Measurements from ENCODE around the gene KIF14. TPM values are rescaled to one million over a fixed set of nuclear protein-coding genes. Genes with fewer than 3 reads are reported as not detected.

KIF14 gene
- polyA plus RNA-seq, 3 donors, result 0.03 to 0.18 (median 0.05) TPM

GRCh38 chr1:200619894-200620272 is 668 bp downstream of the KIF14 start:
- H3K9me3 Mint-ChIP-seq, result peaks cover 0 to 2% (median 0%) of the 10 kb centered on the region in 7 donors

GRCh38 chr1:200610846-200611245 is 9.7 kb downstream of the KIF14 start:
- Mint-ChIP-seq H3K27ac (peak overlapping the region in 3 of 7 donors; percentile 0 to 39 (median 2)), H3K4me3 (no peak overlapping the region), H3K4me1 (peaks cover 13% of the 10 kb centered on the region), H3K36me3 (peaks cover 32 to 71% of the 10 kb centered on the region in 2 donors), H3K27me3 (ENCODE audit: low read depth in 3 of 3) (no peaks in the 10 kb centered on the region), H3K9me3 (no peaks in the 10 kb centered on the region)
- DNase-seq, result no peak
- H3K9me3 ChIP-seq (replicated peaks in 1 of 2; ENCODE audit: control insufficient read depth in 1 of 2, insufficient read depth in 1 of 2, low read length in 2 of 2), result no peaks in the 10 kb centered on the region
- H3K4me1 ChIP-seq (ENCODE audit: control insufficient read depth in 1 of 2, insufficient read depth in 2 of 2, low read length in 2 of 2), result peaks cover 0 to 4% of the 10 kb centered on the region in 2 donors
- no peak overlapping the region for H3K9ac ChIP-seq (ENCODE audit: insufficient read depth, low read length, poor library complexity, severe bottlenecking)
- peaks cover 11% of the 10 kb centered on the region for H3K79me2 ChIP-seq (ENCODE audit: insufficient read depth, low read length)
- intact Hi-C loops (cut with micrococcal nuclease), result no loop called here
- no peak overlapping the region for H3K4me2 ChIP-seq (replicated peaks; ENCODE audit: extremely low read depth, low read length, poor library complexity, severe bottlenecking)
- H3K27ac ChIP-seq (ENCODE audit: low read depth in 1 of 2, low read length in 2 of 2), result peak overlapping the region in 1 of 2 donors; percentile 24
- TF ChIP-seq CTCF (IDR thresholded peaks at IDR 0.05), result no peak
- WGBS (ENCODE audit: insufficient coverage), result no CpG with 5 or more reads among the region's 2 CpGs
- no peaks in the 10 kb centered on the region for H4K20me1 ChIP-seq (ENCODE audit: insufficient read depth, low read length)
- no peaks in the 10 kb centered on the region for H3K27me3 ChIP-seq (ENCODE audit: control insufficient read depth in 2 of 2, insufficient read depth in 2 of 2, low read length in 2 of 2)
- no peak overlapping the region for H3K4me3 ChIP-seq (replicated peaks in 1 of 3; ENCODE audit: low read depth in 2 of 3, low read length in 3 of 3)
- H3K36me3 ChIP-seq (replicated peaks in 1 of 2; ENCODE audit: control insufficient read depth in 1 of 2, insufficient read depth in 2 of 2, low read length in 2 of 2), result peaks cover 46 to 80% of the 10 kb centered on the region in 2 donors
- peak overlapping the region; percentile 43 for H2AFZ ChIP-seq (ENCODE audit: insufficient read depth, low read depth, low read length, poor library complexity, severe bottlenecking)

More at GRCh38 chr1:200619894-200620272, 668 bp downstream of the KIF14 start:
- Histone ChIP-seq H2AFZ (ENCODE audit: insufficient read depth, low read depth, low read length, poor library complexity, severe bottlenecking) (peak overlapping the region; percentile 94), H3K79me2 (ENCODE audit: insufficient read depth, low read length) (peaks cover 51% of the 10 kb centered on the region), H3K9ac (ENCODE audit: insufficient read depth, low read length, poor library complexity, severe bottlenecking) (peak overlapping the region; percentile 78), H3K27me3 (ENCODE audit: control insufficient read depth in 2 of 2, insufficient read depth in 2 of 2, low read length in 2 of 2) (no peaks in the 10 kb centered on the region), H3K27ac (ENCODE audit: low read depth in 1 of 2, low read length in 2 of 2) (peak overlapping the region in 1 of 2 donors; percentile 96), H3K36me3 (replicated peaks in 1 of 2; ENCODE audit: control insufficient read depth in 1 of 2, insufficient read depth in 2 of 2, low read length in 2 of 2) (peaks cover 9 to 31% of the 10 kb centered on the region in 2 donors), H3K9me3 (replicated peaks in 1 of 2; ENCODE audit: control insufficient read depth in 1 of 2, insufficient read depth in 1 of 2, low read length in 2 of 2) (no peaks in the 10 kb centered on the region), H3K4me3 (replicated peaks in 1 of 3; ENCODE audit: low read depth in 2 of 3, low read length in 3 of 3) (peak overlapping the region; percentile 81 to 97 (median 87)), H3K4me2 (replicated peaks; ENCODE audit: extremely low read depth, low read length, poor library complexity, severe bottlenecking) (peak overlapping the region; percentile 91), H3K4me1 (ENCODE audit: control insufficient read depth in 1 of 2, insufficient read depth in 2 of 2, low read length in 2 of 2) (peaks cover 18 to 19% of the 10 kb centered on the region in 2 donors), H4K20me1 (ENCODE audit: insufficient read depth, low read length) (no peaks in the 10 kb centered on the region)
- 8% methylated on average over 2 of the region's 6 CpGs for WGBS (ENCODE audit: insufficient coverage)
- no peaks in the 10 kb centered on the region for H3K27me3 Mint-ChIP-seq (ENCODE audit: low read depth in 3 of 3)
- H3K27ac Mint-ChIP-seq, result peak overlapping the region in 4 of 7 donors; percentile 95 to 98 (median 98)
- peaks cover 17% of the 10 kb centered on the region for H3K4me1 Mint-ChIP-seq
- intact Hi-C loops (cut with micrococcal nuclease), result loop anchor here (2.0 to 10.0 kb wide), 5 partner anchors 47 to 183 kb away; partner anchors contain the start of genes CAMSAP2 (in 1 of the 2) and DDX59 (in 1 of the 2)
- H3K4me3 Mint-ChIP-seq, result peak overlapping the region; percentile 87 to 93
- no peak for TF ChIP-seq CTCF (IDR thresholded peaks at IDR 0.05)
- peaks cover 19 to 33% of the 10 kb centered on the region in 2 donors for H3K36me3 Mint-ChIP-seq
- no peak for DNase-seq

All from CD14-positive monocyte (primary cell).